HCT116 (cell line): ENCODE measurements around the gene SERP1. TPM values are rescaled to one million over a fixed set of nuclear protein-coding genes. Genes with fewer than 3 reads are reported as not detected.

Experiments
- ATAC-seq: fragments of 200-7000 bp; cut with Tn5 transposase; 2 replicates; pipeline ENCODE4 v1.9.1; 2020; ENCODE audit warnings: mild to moderate bottlenecking, moderate library complexity
- BruUV-seq: library from RNA; stranded (reverse); fragments of 400-500 nt; replicated peaks from 2 replicates; lab custom pipeline; 2021; lab: Mats Ljungman, UMichigan
- CTCF ChIA-PET: fragments of 300-600 bp; sonication (Branson Sonifier 250); formaldehyde crosslinking; loops from one replicate; lab custom pipeline; 2021; ENCODE audit warnings: antibody characterized with exemption; lab: Charles Lee
- POLR2A ChIA-PET: fragments of 300-600, 350-600 bp; sonication (Branson Sonifier 250); formaldehyde crosslinking; loops from one replicate; lab custom pipeline; 2021; ENCODE audit warnings: antibody characterized with exemption; lab: Charles Lee
- RAD21 ChIA-PET, 2 experiments: fragments of 300-600 bp; sonication (Branson Sonifier 250); formaldehyde crosslinking; loops; one replicate each; lab custom pipeline; 2023; ENCODE audit warnings: low total read pairs in 2 of 2; ENCODE audit not compliant: uncharacterized antibody in 2 of 2, unreplicated experiment in 2 of 2, low non-redundant PET in 1 of 2; lab: Charles Lee
- DNase-seq: peaks from one replicate; pipeline ENCODE4 v3.0.0-alpha.2; 2010; ENCODE audit warnings: low read depth, low spot score
- H2AFZ ChIP-seq: fragments of 200-600 bp; shearing (Covaris generic), sonication (generic); 2 replicates; pipeline ENCODE4 v1.6.1; 2017; ENCODE audit warnings: low read depth, mixed run types, mixed read lengths, antibody characterized with exemption, low read length; ENCODE audit not compliant: poor library complexity, severe bottlenecking
- H3K27ac ChIP-seq: 2 replicates; pipeline ENCODE4 v1.5.1; 2012; ENCODE audit warnings: low read depth, low read length
- H3K27me3 ChIP-seq: fragments of 200-600 bp; sonication (generic); 2 replicates; pipeline ENCODE4 v1.6.1; 2016; ENCODE audit warnings: mixed run types, low read length, mixed read lengths; ENCODE audit not compliant: insufficient read depth
- H3K36me3 ChIP-seq, 2 experiments: fragments of 200-500 bp in 1 of 2; fragments of 200-600 bp in 1 of 2; sonication (Bioruptor generic) in 1 of 2; sonication (generic) in 1 of 2; 2 replicates each; pipeline versions ENCODE4 v1.5.1 to v1.6.1; 2014 to 2016; ENCODE audit warnings: low read length in 2 of 2, inconsistent platforms in 1 of 2, mixed read lengths in 1 of 2, mixed run types in 1 of 2; ENCODE audit not compliant: insufficient read depth in 2 of 2, control insufficient read depth in 1 of 2
- H3K4me1 ChIP-seq, 2 experiments: fragments of 200-600 bp in 1 of 2; sonication (generic) in 1 of 2; 2 replicates each; pipeline versions ENCODE4 v1.5.1 to v1.6.1; 2012 to 2017; ENCODE audit warnings: low read length in 2 of 2, inconsistent platforms in 1 of 2, mild to moderate bottlenecking in 1 of 2, mixed read lengths in 1 of 2, mixed run types in 1 of 2, moderate library complexity in 1 of 2; ENCODE audit not compliant: insufficient read depth in 2 of 2, control insufficient read depth in 1 of 2
- H3K4me2 ChIP-seq: fragments of 200-600 bp; sonication (generic); 2 replicates; pipeline ENCODE4 v1.6.1; 2017; ENCODE audit warnings: mixed run types, low read length, mixed read lengths
- H3K4me3 ChIP-seq, 2 experiments: fragments of 200-600 bp in 1 of 2; sonication (generic) in 1 of 2; replicated peaks in 1 of 2; 2 replicates each; pipeline ENCODE4 v1.5.1; 2011 to 2016; ENCODE audit warnings: low read length in 2 of 2, control low read depth in 1 of 2, low read depth in 1 of 2, mild to moderate bottlenecking in 1 of 2, mixed read lengths in 1 of 2, mixed run types in 1 of 2
- H3K79me2 ChIP-seq: fragments of 200-600 bp; sonication (generic); 2 replicates; pipeline ENCODE4 v1.6.1; 2017; ENCODE audit warnings: mild to moderate bottlenecking, mixed run types, low read length, moderate library complexity, mixed read lengths; ENCODE audit not compliant: insufficient read depth
- H3K9ac ChIP-seq: fragments of 200-600 bp; sonication (generic); 2 replicates; pipeline ENCODE4 v1.6.1; 2016; ENCODE audit warnings: low read length, mixed read lengths
- H3K9me2 ChIP-seq: fragments of 200-600 bp; sonication (generic), shearing (Covaris generic); 2 replicates; pipeline ENCODE4 v1.6.1; 2017; ENCODE audit warnings: mixed run types, mild to moderate bottlenecking, moderate library complexity; ENCODE audit not compliant: insufficient read depth
- H3K9me3 ChIP-seq, 2 experiments: fragments of 200-500 bp in 1 of 2; fragments of 200-600 bp in 1 of 2; sonication (Bioruptor generic) in 1 of 2; sonication (generic) in 1 of 2; 2 replicates each; pipeline ENCODE4 v1.6.1; 2014 to 2017; ENCODE audit warnings: low read length in 2 of 2, mixed read lengths in 2 of 2, inconsistent platforms in 1 of 2, low read depth in 1 of 2, mild to moderate bottlenecking in 1 of 2, mixed run types in 1 of 2, moderate library complexity in 1 of 2; ENCODE audit not compliant: control insufficient read depth in 1 of 2, insufficient read depth in 1 of 2
- H4K20me1 ChIP-seq: fragments of 200-600 bp; sonication (generic), shearing (Covaris generic); 2 replicates; pipeline ENCODE4 v1.6.1; 2017; ENCODE audit warnings: mixed run types, mild to moderate bottlenecking, moderate library complexity; ENCODE audit not compliant: insufficient read depth
- ATF3 ChIP-seq: IDR thresholded peaks from 2 replicates; pipeline ENCODE4 v1.6.1; 2012
- CBX3 ChIP-seq: IDR thresholded peaks from 2 replicates; pipeline ENCODE4 v1.6.1; 2012; ENCODE audit warnings: low read depth
- EGR1 ChIP-seq: IDR thresholded peaks from 2 replicates; pipeline ENCODE4 v1.6.1; 2012; ENCODE audit warnings: low read depth
- ELF1 ChIP-seq: IDR thresholded peaks from 2 replicates; pipeline ENCODE4 v1.6.1; 2012; ENCODE audit warnings: low read depth, borderline replicate concordance
- EZH2 ChIP-seq: fragments of 200-600 bp; sonication (generic); IDR thresholded peaks from 2 replicates; pipeline ENCODE4 v1.6.1; 2017; ENCODE audit warnings: antibody characterized with exemption, mixed run types
- EZH2phosphoT487 ChIP-seq: fragments of 200-600 bp; IDR thresholded peaks from 2 replicates; pipeline ENCODE4 v1.6.1; 2018; ENCODE audit warnings: antibody characterized with exemption, borderline replicate concordance
- JUND ChIP-seq: IDR thresholded peaks from 2 replicates; pipeline ENCODE4 v1.6.1; 2012
- POLR2A ChIP-seq: IDR thresholded peaks from 2 replicates; pipeline ENCODE4 v1.7.0; 2011; ENCODE audit warnings: borderline replicate concordance; ENCODE audit not compliant: insufficient read depth, insufficient read length; ENCODE audit errors: extremely low read depth
- POLR2AphosphoS5 ChIP-seq: IDR thresholded peaks from 2 replicates; pipeline ENCODE4 v1.6.1; 2011; ENCODE audit warnings: mild to moderate bottlenecking, low read depth, low read length, moderate library complexity
- RAD21 ChIP-seq: IDR thresholded peaks from 2 replicates; pipeline ENCODE4 v1.6.1; 2012; ENCODE audit warnings: low read depth, mild to moderate bottlenecking
- REST ChIP-seq: IDR thresholded peaks from 2 replicates; pipeline ENCODE4 v1.6.1; 2012; ENCODE audit warnings: low read depth
- SIN3A ChIP-seq: IDR thresholded peaks from 2 replicates; pipeline ENCODE4 v1.6.1; 2012; ENCODE audit warnings: low read depth
- SRF ChIP-seq: IDR thresholded peaks from 2 replicates; pipeline ENCODE4 v1.6.1; 2012; ENCODE audit warnings: low read depth
- TCF7L2 ChIP-seq: IDR thresholded peaks from 2 replicates; pipeline ENCODE4 v1.7.0; 2011; ENCODE audit warnings: borderline replicate concordance, inconsistent platforms; ENCODE audit not compliant: insufficient read depth, insufficient read length; ENCODE audit errors: extremely low read depth
- YY1 ChIP-seq: IDR thresholded peaks from 2 replicates; pipeline ENCODE4 v1.6.1; 2011; ENCODE audit warnings: low read length, low read depth, moderate library complexity, mild to moderate bottlenecking; ENCODE audit not compliant: insufficient replicate concordance; ENCODE audit errors: extremely low read depth
- intact Hi-C: fragments of 100-400 bp; cut with micrococcal nuclease; formaldehyde crosslinking; loops from 2 replicates; pipeline ENCODE4 v1.10.0; 2022
- total RNA-seq: library from RNA; stranded (reverse); gene quantifications from one replicate; pipeline ENCODE4 v1.2.1, GENCODE V29; 2021; ENCODE audit not compliant: unreplicated experiment
- TF ChIP-seq, protein P1 (sequence below), 3 experiments: fragments of 200-600 bp in 1 of 3; sonication (generic) in 1 of 3; IDR thresholded peaks in 2 of 3; conservative IDR thresholded peaks in 1 of 3; 2 replicates each; pipeline ENCODE4 v1.5.1; 2012 to 2017; ENCODE audit warnings: low read depth in 2 of 3, low read length in 2 of 3, antibody characterized with exemption in 1 of 3, borderline replicate concordance in 1 of 3, control low read depth in 1 of 3, mild to moderate bottlenecking in 1 of 3, mixed read lengths in 1 of 3, mixed run types in 1 of 3, moderate library complexity in 1 of 3; ENCODE audit not compliant: insufficient read depth in 1 of 3
- TF ChIP-seq, protein P2 (sequence below): IDR thresholded peaks from 2 replicates; pipeline ENCODE4 v1.6.1; 2012
- TF ChIP-seq, protein P3 (sequence below): IDR thresholded peaks from 2 replicates; pipeline ENCODE4 v1.6.1; 2011; ENCODE audit warnings: mild to moderate bottlenecking, low read length, moderate library complexity; ENCODE audit not compliant: insufficient replicate concordance; ENCODE audit errors: extremely low read depth

The SERP1 gene
- total RNA-seq, 1 experiment from 2014 or later, result 69.1 TPM

DNA sequence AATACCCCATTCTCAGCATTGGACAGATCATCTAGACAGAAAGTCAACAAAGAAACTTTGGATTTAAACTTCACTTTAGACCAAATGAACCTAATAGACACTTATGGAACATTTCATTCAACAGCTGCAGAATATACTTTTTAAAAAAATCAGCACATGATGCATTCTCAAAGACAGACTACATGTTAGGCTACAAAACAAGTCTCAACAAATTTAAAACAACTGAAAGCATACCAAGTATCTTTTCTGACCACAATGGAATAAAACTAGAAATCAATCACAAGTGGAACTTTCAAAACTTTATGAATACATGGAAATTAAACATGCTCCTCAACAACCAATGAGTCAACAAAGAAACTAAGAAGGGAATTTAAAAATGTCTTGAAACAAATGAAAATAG lies 37.9 kb downstream of the SERP1 start:
- Histone ChIP-seq H2AFZ (no peak overlapping the region), H3K9ac (no peak overlapping the region), H3K9me3 (no peaks in the 10 kb centered on the region), H3K36me3 (no peaks in the 10 kb centered on the region), H3K4me1 (no peaks in the 10 kb centered on the region), H3K27me3 (no peaks in the 10 kb centered on the region), H4K20me1 (no peaks in the 10 kb centered on the region), H3K4me2 (no peak overlapping the region), H3K79me2 (no peaks in the 10 kb centered on the region), H3K4me3 (no peak overlapping the region), H3K9me2 (no peaks in the 10 kb centered on the region), H3K27ac (no peak overlapping the region)
- BruUV-seq, result no TSS peak
- ChIA-PET CTCF (no interaction called here), POLR2A (no interaction called here), RAD21 (no interaction called here)
- TF ChIP-seq, protein P1, sequence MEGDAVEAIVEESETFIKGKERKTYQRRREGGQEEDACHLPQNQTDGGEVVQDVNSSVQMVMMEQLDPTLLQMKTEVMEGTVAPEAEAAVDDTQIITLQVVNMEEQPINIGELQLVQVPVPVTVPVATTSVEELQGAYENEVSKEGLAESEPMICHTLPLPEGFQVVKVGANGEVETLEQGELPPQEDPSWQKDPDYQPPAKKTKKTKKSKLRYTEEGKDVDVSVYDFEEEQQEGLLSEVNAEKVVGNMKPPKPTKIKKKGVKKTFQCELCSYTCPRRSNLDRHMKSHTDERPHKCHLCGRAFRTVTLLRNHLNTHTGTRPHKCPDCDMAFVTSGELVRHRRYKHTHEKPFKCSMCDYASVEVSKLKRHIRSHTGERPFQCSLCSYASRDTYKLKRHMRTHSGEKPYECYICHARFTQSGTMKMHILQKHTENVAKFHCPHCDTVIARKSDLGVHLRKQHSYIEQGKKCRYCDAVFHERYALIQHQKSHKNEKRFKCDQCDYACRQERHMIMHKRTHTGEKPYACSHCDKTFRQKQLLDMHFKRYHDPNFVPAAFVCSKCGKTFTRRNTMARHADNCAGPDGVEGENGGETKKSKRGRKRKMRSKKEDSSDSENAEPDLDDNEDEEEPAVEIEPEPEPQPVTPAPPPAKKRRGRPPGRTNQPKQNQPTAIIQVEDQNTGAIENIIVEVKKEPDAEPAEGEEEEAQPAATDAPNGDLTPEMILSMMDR (IDR thresholded peaks at IDR 0.05 in 2 of 3, conservative IDR thresholded peaks at IDR 0.05 in 1 of 3; ENCODE audit: borderline replicate concordance in 1 of 3, insufficient read depth in 1 of 3, low read depth in 2 of 3, low read length in 2 of 3), result no peak
- no peak for TF ChIP-seq CBX3
- no peak for TF ChIP-seq SIN3A
- no peak for TF ChIP-seq EZH2
- TF ChIP-seq ELF1, result no peak
- TF ChIP-seq, protein P2, sequence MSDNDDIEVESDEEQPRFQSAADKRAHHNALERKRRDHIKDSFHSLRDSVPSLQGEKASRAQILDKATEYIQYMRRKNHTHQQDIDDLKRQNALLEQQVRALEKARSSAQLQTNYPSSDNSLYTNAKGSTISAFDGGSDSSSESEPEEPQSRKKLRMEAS, result no peak
- no peak for TF ChIP-seq RAD21
- TF ChIP-seq POLR2AphosphoS5, result no peak
- no peak for TF ChIP-seq JUND
- no peak for TF ChIP-seq ATF3
- TF ChIP-seq TCF7L2, result no peak
- TF ChIP-seq EGR1, result no peak
- no peak for TF ChIP-seq SRF
- TF ChIP-seq REST, result no peak
- TF ChIP-seq POLR2A, result no peak
- no peak for TF ChIP-seq EZH2phosphoT487
- TF ChIP-seq YY1, result no peak
- TF ChIP-seq, protein P3, sequence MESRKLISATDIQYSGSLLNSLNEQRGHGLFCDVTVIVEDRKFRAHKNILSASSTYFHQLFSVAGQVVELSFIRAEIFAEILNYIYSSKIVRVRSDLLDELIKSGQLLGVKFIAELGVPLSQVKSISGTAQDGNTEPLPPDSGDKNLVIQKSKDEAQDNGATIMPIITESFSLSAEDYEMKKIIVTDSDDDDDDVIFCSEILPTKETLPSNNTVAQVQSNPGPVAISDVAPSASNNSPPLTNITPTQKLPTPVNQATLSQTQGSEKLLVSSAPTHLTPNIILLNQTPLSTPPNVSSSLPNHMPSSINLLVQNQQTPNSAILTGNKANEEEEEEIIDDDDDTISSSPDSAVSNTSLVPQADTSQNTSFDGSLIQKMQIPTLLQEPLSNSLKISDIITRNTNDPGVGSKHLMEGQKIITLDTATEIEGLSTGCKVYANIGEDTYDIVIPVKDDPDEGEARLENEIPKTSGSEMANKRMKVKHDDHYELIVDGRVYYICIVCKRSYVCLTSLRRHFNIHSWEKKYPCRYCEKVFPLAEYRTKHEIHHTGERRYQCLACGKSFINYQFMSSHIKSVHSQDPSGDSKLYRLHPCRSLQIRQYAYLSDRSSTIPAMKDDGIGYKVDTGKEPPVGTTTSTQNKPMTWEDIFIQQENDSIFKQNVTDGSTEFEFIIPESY, result no peak
- no peak for DNase-seq
- intact Hi-C loops, result no loop called here
- ATAC-seq, result no peak
